DMS153 (cell line): ENCODE results near the gene NUP93.
"Not testable (repeated sequence)": the region's sequence is repeated elsewhere in the genome, so short reads cannot be mapped to it uniquely, and the experiment has no call there.

Experiments used
- DNase-seq: peaks from one replicate; lab custom pipeline; 2025; lab: John Stamatoyannopoulos, UW

Gene NUP93

DNA sequence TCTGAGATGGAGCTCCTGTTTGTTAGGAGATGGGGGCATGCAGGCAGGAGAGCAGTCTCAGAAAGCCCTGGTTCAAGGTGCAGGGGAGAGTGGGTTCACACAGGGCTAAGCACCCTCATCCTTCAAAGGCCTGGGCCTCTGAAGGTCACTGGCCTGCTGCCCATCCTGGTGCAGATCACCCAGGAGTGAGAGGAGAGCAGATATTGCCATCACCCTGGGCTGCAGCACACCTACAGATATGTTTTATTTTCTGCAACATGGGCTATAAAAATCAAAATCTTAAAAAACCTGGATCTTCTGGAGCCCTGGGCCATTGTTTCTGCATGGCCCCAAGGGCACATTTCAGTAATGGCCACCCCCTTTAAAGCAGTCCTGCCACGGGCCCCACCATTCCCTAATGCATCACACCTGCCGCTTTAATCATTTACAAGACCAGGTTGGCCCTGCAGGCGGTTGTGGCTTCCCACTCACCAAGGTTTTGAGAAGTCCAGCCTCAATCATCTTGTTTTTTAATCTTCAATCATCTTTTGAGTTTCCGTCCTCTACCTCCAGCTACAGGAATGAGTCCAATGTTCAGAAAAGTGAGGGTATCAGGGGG, 20.4 kb upstream of the NUP93 start:
- DNase-seq, result no peak

DNA sequence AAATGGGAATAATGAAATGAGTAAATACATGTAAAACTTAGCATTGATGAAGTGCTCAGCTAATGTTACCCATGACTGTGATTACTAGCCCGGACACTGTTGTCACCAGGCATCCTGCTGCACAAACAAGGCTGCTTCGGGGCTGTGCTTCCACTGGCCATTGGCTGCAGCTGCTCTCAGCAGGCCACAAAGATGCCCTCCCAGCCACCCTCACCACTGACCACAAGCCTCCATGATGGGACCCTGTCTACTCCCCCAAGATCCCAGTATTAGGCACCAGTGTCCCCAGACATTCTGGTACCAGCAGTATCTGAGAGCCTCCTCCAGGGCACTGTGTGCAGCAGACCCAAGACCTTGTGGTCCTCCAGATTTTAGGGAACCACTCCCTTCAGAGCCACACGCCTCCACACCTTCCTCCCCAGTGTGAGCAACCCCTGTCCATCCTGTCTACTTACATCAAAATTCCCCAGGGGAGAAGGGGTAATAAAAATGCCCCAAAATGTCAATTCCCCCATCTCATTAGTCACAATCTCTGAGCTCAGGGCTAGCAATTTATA, 19.7 kb upstream of the NUP93 start:
- DNase-seq, result no peak

DNA sequence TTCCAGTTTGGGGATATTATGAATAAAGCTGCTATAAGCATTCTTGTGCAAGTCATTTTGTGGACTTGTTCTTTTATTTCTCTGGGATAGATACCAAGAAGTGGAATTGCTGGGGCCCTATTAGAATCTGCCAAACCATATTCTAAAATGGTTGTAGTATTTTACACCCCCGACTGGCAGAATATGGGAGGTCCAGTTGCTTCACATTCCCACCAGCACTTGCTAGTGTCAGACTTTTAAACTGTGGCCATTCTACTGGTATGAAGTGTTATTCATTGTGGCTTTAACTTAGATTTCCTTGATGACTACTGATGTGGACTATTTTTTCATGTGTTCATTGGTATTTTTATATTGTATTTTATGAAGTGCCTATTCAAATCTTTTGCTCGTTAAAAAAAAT, 18.1 kb upstream of the NUP93 start:
- DNase-seq, result no peak

GRCh38 chr16:56713794-56714193, 16.1 kb upstream of the NUP93 start:
- DNase-seq, result no peak

- DNase-seq, result no peak
These were observed 14.8 kb upstream of the NUP93 start for GRCh38 chr16:56715126-56715525.

DNA sequence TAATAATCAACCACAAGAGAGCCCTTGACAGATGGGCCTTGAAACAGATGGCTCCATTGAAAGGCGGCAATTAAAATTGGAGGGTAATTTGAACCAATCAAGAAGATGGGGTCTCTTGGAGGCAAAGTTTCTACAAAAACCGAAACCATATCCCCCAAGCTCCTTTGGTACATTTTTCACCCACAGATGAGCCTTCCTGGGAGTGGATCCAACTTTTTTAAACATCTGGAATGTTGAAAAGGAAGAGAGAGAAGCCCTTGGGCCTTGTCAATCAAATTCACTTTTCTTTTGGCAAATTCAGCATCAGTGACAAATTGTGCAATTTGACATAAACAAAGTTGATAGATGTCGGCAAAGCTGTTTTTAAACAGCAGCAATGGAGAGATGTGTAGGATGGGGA, 13.2 kb upstream of the NUP93 start:
- DNase-seq, result no peak

- DNase-seq, result not testable (repeated sequence)
These were observed 12.4 kb upstream of the NUP93 start for GRCh38 chr16:56717532-56717931.

- no peak for DNase-seq
These were observed 7.6 kb upstream of the NUP93 start for GRCh38 chr16:56722200-56722842.

GRCh38 chr16:56724191-56724590, 5.7 kb upstream of the NUP93 start:
- no peak for DNase-seq

- no peak for DNase-seq
These were observed 3.6 kb upstream of the NUP93 start for GRCh38 chr16:56726283-56726682.

- DNase-seq, result no peak
These were observed 3.0 kb upstream of the NUP93 start for GRCh38 chr16:56726926-56727325.

DNA sequence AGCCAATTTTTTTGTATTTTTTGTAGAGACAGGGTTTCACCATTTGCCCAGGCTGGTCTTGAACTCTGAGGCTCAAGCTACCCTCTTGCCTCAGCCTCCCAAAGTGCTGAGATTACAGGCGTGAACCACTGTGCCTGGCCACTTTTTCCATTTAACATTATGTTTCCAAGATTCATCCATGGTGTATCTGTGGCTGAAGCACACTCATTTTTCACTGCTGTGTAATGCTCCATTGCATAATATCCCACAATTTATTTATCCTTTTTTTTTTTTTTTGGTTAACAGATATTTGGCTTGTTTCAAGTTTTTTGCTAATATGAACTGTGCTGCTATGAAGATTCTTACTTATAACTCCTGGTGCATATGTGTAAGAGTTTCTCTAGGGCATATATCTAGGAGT, 1.9 kb upstream of the NUP93 start:
- DNase-seq, result no peak

- no peak for DNase-seq
These were observed 772 bp upstream of the NUP93 start for GRCh38 chr16:56728980-56729734.

DNA sequence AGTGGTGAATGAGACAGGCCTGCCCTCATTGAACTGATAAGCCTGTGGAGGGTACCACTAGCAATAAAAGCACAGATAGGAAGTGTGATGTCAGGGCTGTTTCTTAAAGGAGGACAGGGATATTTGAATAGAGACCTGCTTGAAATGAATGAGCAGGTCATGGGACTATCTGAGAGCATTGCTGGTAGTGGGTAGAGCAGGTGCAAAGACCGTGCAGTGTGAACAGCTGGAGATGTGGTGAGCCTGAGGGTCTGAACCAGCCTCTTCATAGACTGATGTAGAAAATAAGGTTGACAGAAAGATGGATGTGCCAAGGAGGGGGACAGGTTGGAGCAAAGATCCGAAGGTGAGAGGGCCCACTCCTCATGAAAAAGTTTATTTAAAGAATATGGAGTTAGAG, 2.4 kb downstream of the NUP93 start:
- DNase-seq, result no peak

DNA sequence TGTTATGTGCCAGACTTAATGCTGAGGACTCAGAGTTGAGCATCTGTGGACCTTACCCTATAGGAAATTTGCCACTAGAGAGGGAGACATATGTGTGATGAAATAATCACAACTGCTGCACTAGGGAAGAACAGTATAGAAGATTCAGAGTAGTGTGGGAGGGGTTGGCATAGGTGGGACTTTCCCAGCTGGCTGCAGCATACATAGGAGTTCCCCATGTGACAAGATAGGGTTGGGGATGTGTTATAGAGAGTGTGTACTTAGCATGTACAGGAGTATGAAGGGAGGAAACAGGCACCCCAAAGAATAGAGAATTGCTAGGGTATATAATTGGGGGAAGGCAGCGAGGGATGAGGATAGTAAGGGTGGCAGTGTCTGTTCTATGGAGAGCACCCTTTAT, 2.9 kb downstream of the NUP93 start:
- no peak for DNase-seq

GRCh38 chr16:56734429-56734828, 4.5 kb downstream of the NUP93 start:
- DNase-seq, result no peak

GRCh38 chr16:56736476-56736875, 6.5 kb downstream of the NUP93 start:
- DNase-seq, result no peak

GRCh38 chr16:56737539-56737938, 7.6 kb downstream of the NUP93 start:
- DNase-seq, result no peak

GRCh38 chr16:56738221-56738620, 8.3 kb downstream of the NUP93 start:
- DNase-seq, result no peak

- DNase-seq, result not testable (repeated sequence)
These were observed 9.4 kb downstream of the NUP93 start for GRCh38 chr16:56739378-56739777.

DNA sequence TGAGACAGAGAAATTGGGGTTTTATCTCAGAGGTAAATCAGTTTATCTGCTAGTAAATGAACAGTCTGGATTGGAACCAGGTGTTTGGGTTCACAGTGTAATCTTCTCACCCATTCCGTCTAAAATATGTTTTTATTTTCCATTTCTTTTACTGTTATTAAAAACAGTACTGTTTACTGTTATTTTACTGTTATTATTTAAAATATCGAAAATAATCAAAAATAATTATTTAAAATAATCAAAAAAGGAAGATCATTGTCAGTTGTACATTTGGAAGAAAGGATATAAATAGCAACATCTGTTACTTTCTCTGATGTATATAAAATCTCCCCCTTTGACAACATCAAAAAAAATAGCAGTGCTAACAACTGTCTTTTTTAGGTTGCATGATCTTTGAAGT, 11.5 kb downstream of the NUP93 start:
- DNase-seq, result no peak

DNA sequence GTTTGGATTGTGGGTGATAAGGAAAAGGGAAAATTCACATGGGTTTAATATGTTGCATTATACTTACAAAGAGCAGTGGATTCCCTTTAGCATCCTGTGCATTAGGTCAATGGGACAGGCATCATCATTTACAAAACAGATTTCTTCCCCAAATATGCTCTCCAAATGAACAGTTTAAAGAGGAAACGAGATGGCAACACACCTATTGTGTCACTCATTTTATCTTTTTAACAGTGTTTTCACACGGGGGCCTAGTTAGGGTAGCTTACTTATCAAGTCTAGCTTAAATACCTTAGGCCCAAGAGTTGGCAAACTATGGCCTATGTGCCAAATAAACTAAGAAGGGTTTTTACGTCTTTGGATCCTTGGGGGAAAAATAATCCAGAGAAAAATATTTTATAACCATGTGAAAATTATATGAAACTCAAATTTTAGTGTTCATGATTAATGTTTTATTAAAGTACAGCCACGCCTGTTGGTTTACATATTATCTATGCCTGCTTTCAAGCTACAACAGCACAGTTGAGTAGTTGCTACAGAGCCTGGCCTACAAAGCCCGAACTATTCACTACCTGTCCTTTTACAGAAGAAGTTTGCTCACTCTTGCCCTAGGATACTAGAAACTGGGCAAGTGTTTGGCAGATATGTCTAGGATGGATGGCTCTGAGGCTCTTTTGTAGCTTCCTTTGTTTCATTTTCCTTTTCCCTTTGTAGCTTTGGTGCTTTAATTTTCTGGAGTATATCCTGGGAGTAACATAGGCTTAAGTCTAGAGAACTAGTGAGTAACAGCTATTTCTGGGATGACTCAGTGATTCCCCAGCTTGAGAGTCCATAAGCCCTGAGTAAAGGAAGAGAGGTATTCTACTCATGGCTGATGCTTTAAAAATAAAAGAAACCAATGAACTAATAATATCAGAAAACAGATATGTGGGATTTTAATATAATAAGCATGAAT, 12.4 kb downstream of the NUP93 start:
- no peak for DNase-seq
